ENCODE measurements around the gene CD99L2. TPM values are rescaled to one million over a fixed set of nuclear protein-coding genes. Genes with fewer than 3 reads are reported as not detected.
A peak's percentile ranks its signal among the peaks of the same experiment; 100 is the strongest.

Gene CD99L2
- polyA plus RNA-seq, 3 donors = 13.1 to 18.4 (median 16.7) TPM

DNA sequence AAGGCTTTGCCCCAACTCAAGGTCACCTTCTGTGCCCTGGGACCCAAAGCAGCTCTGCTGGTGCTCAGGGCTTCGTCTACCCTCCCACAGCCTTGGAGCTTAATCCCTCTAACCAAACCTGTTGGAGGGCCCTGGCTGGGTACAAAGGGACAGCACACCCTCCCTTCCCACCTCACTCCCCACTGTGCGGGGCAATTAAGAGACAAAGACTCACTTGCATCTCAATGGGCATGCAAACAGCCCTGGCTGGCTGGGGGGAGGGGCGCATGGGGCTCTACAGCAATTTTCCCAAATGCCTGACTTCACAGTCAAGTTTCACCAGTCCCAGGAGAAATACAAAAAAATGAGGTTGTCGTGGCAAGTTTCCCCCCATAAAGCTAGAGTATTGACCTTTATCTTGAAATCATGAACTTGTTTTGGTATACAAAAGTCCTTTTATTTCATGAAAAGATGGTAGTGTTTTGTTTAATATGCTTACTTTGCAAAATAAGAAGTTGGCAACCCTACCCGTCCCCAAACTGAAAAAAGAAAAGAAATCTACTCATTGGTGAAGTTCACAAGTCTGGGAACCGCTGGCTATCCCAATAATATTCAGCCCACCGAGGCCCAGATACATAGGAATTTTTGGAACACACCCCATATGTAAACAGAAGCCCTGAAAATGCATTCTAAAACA lies 4.1 kb upstream of the CD99L2 start:
- no peaks in the 10 kb centered on the region for H3K27me3 ChIP-seq (ENCODE audit: control insufficient read depth in 2 of 2, insufficient read depth in 2 of 2, low read length in 2 of 2)
- H3K9me3 ChIP-seq (replicated peaks in 1 of 2; ENCODE audit: control insufficient read depth in 1 of 2, insufficient read depth in 1 of 2, low read length in 2 of 2) = no peaks in the 10 kb centered on the region
- intact Hi-C loops (cut with micrococcal nuclease) = loop anchor here in 1 of 2 donors (10.0 kb wide), 1 partner anchor 82 kb away; the partner anchor contains the start of gene HMGB3
- H3K4me3 ChIP-seq (replicated peaks in 1 of 3; ENCODE audit: low read depth in 2 of 3, low read length in 3 of 3) = no peak overlapping the region
- peaks cover 9% of the 10 kb centered on the region for H3K4me1 Mint-ChIP-seq
- H4K20me1 ChIP-seq (ENCODE audit: insufficient read depth, low read length) = no peaks in the 10 kb centered on the region
- no peak for DNase-seq
- H3K9me3 Mint-ChIP-seq = peaks cover 0 to 3% (median 0%) of the 10 kb centered on the region in 7 donors
- no peak overlapping the region for H3K27ac Mint-ChIP-seq
- H3K27me3 Mint-ChIP-seq (ENCODE audit: low read depth in 3 of 3) = peaks cover 0 to 10% (median 2%) of the 10 kb centered on the region in 3 donors
- no peak overlapping the region for H2AFZ ChIP-seq (ENCODE audit: insufficient read depth, low read depth, low read length, poor library complexity, severe bottlenecking)
- H3K36me3 Mint-ChIP-seq = no peaks in the 10 kb centered on the region
- peaks cover 8 to 17% of the 10 kb centered on the region in 2 donors for H3K4me1 ChIP-seq (ENCODE audit: control insufficient read depth in 1 of 2, insufficient read depth in 2 of 2, low read length in 2 of 2)
- no peaks in the 10 kb centered on the region for H3K36me3 ChIP-seq (replicated peaks in 1 of 2; ENCODE audit: control insufficient read depth in 1 of 2, insufficient read depth in 2 of 2, low read length in 2 of 2)
- WGBS (ENCODE audit: insufficient coverage) = 86% methylated on average over 2 of the region's 7 CpGs
- H3K4me3 Mint-ChIP-seq = no peak overlapping the region
- H3K27ac ChIP-seq (ENCODE audit: low read depth in 1 of 2, low read length in 2 of 2) = no peak overlapping the region
- H3K9ac ChIP-seq (ENCODE audit: insufficient read depth, low read length, poor library complexity, severe bottlenecking) = no peak overlapping the region
- no peak overlapping the region for H3K4me2 ChIP-seq (replicated peaks; ENCODE audit: extremely low read depth, low read length, poor library complexity, severe bottlenecking)
- TF ChIP-seq, protein P1, sequence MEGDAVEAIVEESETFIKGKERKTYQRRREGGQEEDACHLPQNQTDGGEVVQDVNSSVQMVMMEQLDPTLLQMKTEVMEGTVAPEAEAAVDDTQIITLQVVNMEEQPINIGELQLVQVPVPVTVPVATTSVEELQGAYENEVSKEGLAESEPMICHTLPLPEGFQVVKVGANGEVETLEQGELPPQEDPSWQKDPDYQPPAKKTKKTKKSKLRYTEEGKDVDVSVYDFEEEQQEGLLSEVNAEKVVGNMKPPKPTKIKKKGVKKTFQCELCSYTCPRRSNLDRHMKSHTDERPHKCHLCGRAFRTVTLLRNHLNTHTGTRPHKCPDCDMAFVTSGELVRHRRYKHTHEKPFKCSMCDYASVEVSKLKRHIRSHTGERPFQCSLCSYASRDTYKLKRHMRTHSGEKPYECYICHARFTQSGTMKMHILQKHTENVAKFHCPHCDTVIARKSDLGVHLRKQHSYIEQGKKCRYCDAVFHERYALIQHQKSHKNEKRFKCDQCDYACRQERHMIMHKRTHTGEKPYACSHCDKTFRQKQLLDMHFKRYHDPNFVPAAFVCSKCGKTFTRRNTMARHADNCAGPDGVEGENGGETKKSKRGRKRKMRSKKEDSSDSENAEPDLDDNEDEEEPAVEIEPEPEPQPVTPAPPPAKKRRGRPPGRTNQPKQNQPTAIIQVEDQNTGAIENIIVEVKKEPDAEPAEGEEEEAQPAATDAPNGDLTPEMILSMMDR (IDR thresholded peaks at IDR 0.05) = no peak
- peaks cover 6% of the 10 kb centered on the region for H3K79me2 ChIP-seq (ENCODE audit: insufficient read depth, low read length)

DNA sequence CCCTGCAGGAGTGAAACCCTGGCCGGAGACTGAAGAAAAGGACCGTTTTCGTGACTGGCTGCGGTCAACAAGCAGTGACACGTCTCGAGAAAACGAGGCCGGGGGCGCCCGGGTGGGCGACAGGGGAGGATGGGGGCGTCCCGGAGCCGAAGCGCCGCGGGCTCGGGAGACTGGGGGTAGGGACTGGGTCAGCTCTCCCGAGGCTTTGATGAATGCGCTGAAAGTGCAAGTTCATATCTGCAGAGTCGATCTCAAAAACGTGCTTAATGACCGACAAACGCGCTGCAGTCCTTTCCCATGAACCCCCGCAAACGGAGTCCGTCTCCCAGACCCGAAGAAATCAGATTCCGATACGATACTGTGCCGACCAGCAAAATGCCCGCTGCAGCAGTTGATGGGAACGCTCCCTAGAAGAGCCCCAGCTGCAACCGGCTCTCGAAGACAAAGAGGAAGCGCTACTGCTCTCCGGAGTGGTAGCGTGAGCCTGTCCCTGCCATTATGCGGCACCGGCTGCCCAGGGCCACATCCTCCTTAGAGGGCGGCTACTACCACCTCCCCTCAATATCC lies 806 bp upstream of the CD99L2 start:
- peak overlapping the region; percentile 87 for H3K9ac ChIP-seq (ENCODE audit: insufficient read depth, low read length, poor library complexity, severe bottlenecking)
- intact Hi-C loops (cut with micrococcal nuclease) = loop anchor here in 1 of 2 donors (10.0 kb wide), 1 partner anchor 114 kb away; no protein-coding TSS in a partner anchor
- H3K4me3 Mint-ChIP-seq = peak overlapping the region; percentile 88 to 91
- TF ChIP-seq, protein P1 (IDR thresholded peaks at IDR 0.05) = no peak
- H4K20me1 ChIP-seq (ENCODE audit: insufficient read depth, low read length) = no peaks in the 10 kb centered on the region
- peak overlapping the region; percentile 83 for H2AFZ ChIP-seq (ENCODE audit: insufficient read depth, low read depth, low read length, poor library complexity, severe bottlenecking)
- peaks cover 17% of the 10 kb centered on the region for H3K4me1 Mint-ChIP-seq
- 1% methylated on average over 38 of the region's 42 CpGs for WGBS (ENCODE audit: insufficient coverage)
- H3K27ac ChIP-seq (ENCODE audit: low read depth in 1 of 2, low read length in 2 of 2) = peak overlapping the region; percentile 75 to 87
- DNase-seq = peak; percentile 56 to 67 (median 67)
- peaks cover 18% of the 10 kb centered on the region for H3K79me2 ChIP-seq (ENCODE audit: insufficient read depth, low read length)
- peak overlapping the region; percentile 66 to 91 (median 82) for H3K4me3 ChIP-seq (replicated peaks in 1 of 3; ENCODE audit: low read depth in 2 of 3, low read length in 3 of 3)
- H3K9me3 ChIP-seq (replicated peaks in 1 of 2; ENCODE audit: control insufficient read depth in 1 of 2, insufficient read depth in 1 of 2, low read length in 2 of 2) = no peaks in the 10 kb centered on the region
- peaks cover 8 to 27% of the 10 kb centered on the region in 2 donors for H3K4me1 ChIP-seq (ENCODE audit: control insufficient read depth in 1 of 2, insufficient read depth in 2 of 2, low read length in 2 of 2)
- H3K27me3 Mint-ChIP-seq (ENCODE audit: low read depth in 3 of 3) = peaks cover 0 to 10% (median 0%) of the 10 kb centered on the region in 3 donors
- H3K9me3 Mint-ChIP-seq = peaks cover 0 to 3% (median 0%) of the 10 kb centered on the region in 7 donors
- peak overlapping the region; percentile 85 for H3K4me2 ChIP-seq (replicated peaks; ENCODE audit: extremely low read depth, low read length, poor library complexity, severe bottlenecking)
- peaks cover 0 to 1% of the 10 kb centered on the region in 2 donors for H3K36me3 Mint-ChIP-seq
- no peaks in the 10 kb centered on the region for H3K36me3 ChIP-seq (replicated peaks in 1 of 2; ENCODE audit: control insufficient read depth in 1 of 2, insufficient read depth in 2 of 2, low read length in 2 of 2)
- peak overlapping the region; percentile 81 to 93 (median 85) for H3K27ac Mint-ChIP-seq
- no peaks in the 10 kb centered on the region for H3K27me3 ChIP-seq (ENCODE audit: control insufficient read depth in 2 of 2, insufficient read depth in 2 of 2, low read length in 2 of 2)
